ENCODE data around the gene OR6M1.
A peak's percentile ranks its signal among the peaks of the same experiment; 100 is the strongest.

The OR6M1 gene

GRCh38 chr11:123841174-123841573 lies 35.0 kb upstream of the OR6M1 start:
- H3K27ac ChIP-seq (ENCODE audit: low read depth, low read length), result no peak overlapping the region
- WGBS (ENCODE audit: extremely low coverage, insufficient coverage, insufficient read length), result no CpG with 5 or more reads among the region's 6 CpGs
- DNase-seq, result no peak

GRCh38 chr11:123839131-123839530 lies 33.0 kb upstream of the OR6M1 start:
- Histone ChIP-seq H3K4ac (ENCODE audit: low read depth, low read length) (no peak overlapping the region), H3K23ac (ENCODE audit: low read length) (no peak overlapping the region), H3K4me1 (ENCODE audit: control insufficient read depth in 1 of 2, insufficient read depth in 2 of 2, low read length in 2 of 2) (no peaks in the 10 kb centered on the region), H3K18ac (ENCODE audit: low read length) (no peak overlapping the region), H3K9me3 (ENCODE audit: insufficient read depth, low read depth, low read length) (no peaks in the 10 kb centered on the region), H2AFZ (ENCODE audit: insufficient read depth, low read length, poor library complexity) (no peak overlapping the region), H3K4me2 (ENCODE audit: low read length) (no peak overlapping the region), H4K12ac (ENCODE audit: low read depth, low read length) (no peak overlapping the region), H4K8ac (ENCODE audit: low read depth, low read length) (no peak overlapping the region), H3K27me3 (ENCODE audit: insufficient read depth, low read length) (no peaks in the 10 kb centered on the region), H3K4me3 (ENCODE audit: low read depth, low read length) (no peak overlapping the region), H4K91ac (ENCODE audit: low read depth, low read length) (no peak overlapping the region), H2BK5ac (ENCODE audit: low read depth, low read length, poor library complexity) (no peak overlapping the region), H3K14ac (ENCODE audit: low read length) (no peak overlapping the region), H2BK120ac (ENCODE audit: insufficient read depth, low read length, poor library complexity) (no peak overlapping the region), H3K9ac (ENCODE audit: low read length) (no peak overlapping the region), H3K79me1 (ENCODE audit: low read length) (no peaks in the 10 kb centered on the region), H3K79me2 (ENCODE audit: control insufficient read depth, insufficient read depth, low read length, poor library complexity) (no peaks in the 10 kb centered on the region), H3K36me3 (ENCODE audit: control insufficient read depth in 1 of 2, insufficient read depth in 2 of 2, low read length in 2 of 2) (no peaks in the 10 kb centered on the region), H2AK5ac (ENCODE audit: low read length) (no peak overlapping the region), H3K27ac (ENCODE audit: low read depth, low read length) (no peak overlapping the region), H2BK12ac (ENCODE audit: low read length) (no peak overlapping the region)
- no CpG with 5 or more reads among the region's 5 CpGs for WGBS (ENCODE audit: extremely low coverage, insufficient coverage, insufficient read length)
- DNase-seq, result no peak

More at GRCh38 chr11:123841174-123841573, 35.0 kb upstream of the OR6M1 start:
- no peaks in the 10 kb centered on the region for H3K36me3 ChIP-seq (ENCODE audit: control insufficient read depth in 1 of 2, insufficient read depth in 2 of 2, low read length in 2 of 2)
- H2BK12ac ChIP-seq (ENCODE audit: low read length), result no peak overlapping the region
- H3K79me2 ChIP-seq (ENCODE audit: control insufficient read depth, insufficient read depth, low read length, poor library complexity), result no peaks in the 10 kb centered on the region
- H2BK5ac ChIP-seq (ENCODE audit: low read depth, low read length, poor library complexity), result no peak overlapping the region
- no peak overlapping the region for H2BK120ac ChIP-seq (ENCODE audit: insufficient read depth, low read length, poor library complexity)
- no peak overlapping the region for H4K91ac ChIP-seq (ENCODE audit: low read depth, low read length)
- no peaks in the 10 kb centered on the region for H3K4me1 ChIP-seq (ENCODE audit: control insufficient read depth in 1 of 2, insufficient read depth in 2 of 2, low read length in 2 of 2)
- no peak overlapping the region for H3K4me3 ChIP-seq (ENCODE audit: low read depth, low read length)
- no peak overlapping the region for H2AK5ac ChIP-seq (ENCODE audit: low read length)
- H3K79me1 ChIP-seq (ENCODE audit: low read length), result no peaks in the 10 kb centered on the region
- no peak overlapping the region for H3K9ac ChIP-seq (ENCODE audit: low read length)
- H4K8ac ChIP-seq (ENCODE audit: low read depth, low read length), result no peak overlapping the region
- no peak overlapping the region for H3K23ac ChIP-seq (ENCODE audit: low read length)
- no peaks in the 10 kb centered on the region for H3K9me3 ChIP-seq (ENCODE audit: insufficient read depth, low read depth, low read length)
- H3K14ac ChIP-seq (ENCODE audit: low read length), result no peak overlapping the region
- H3K18ac ChIP-seq (ENCODE audit: low read length), result no peak overlapping the region
- no peaks in the 10 kb centered on the region for H3K27me3 ChIP-seq (ENCODE audit: insufficient read depth, low read length)
- H3K4me2 ChIP-seq (ENCODE audit: low read length), result no peak overlapping the region
- H3K4ac ChIP-seq (ENCODE audit: low read depth, low read length), result no peak overlapping the region
- H4K12ac ChIP-seq (ENCODE audit: low read depth, low read length), result no peak overlapping the region
- no peak overlapping the region for H2AFZ ChIP-seq (ENCODE audit: insufficient read depth, low read length, poor library complexity)

- Histone ChIP-seq H3K4me2 (ENCODE audit: low read length) (no peak overlapping the region), H2BK120ac (ENCODE audit: insufficient read depth, low read length, poor library complexity) (no peak overlapping the region), H4K91ac (ENCODE audit: low read depth, low read length) (no peak overlapping the region), H2AFZ (ENCODE audit: insufficient read depth, low read length, poor library complexity) (no peak overlapping the region), H2AK5ac (ENCODE audit: low read length) (no peak overlapping the region), H2BK5ac (ENCODE audit: low read depth, low read length, poor library complexity) (no peak overlapping the region), H3K4ac (ENCODE audit: low read depth, low read length) (no peak overlapping the region), H3K27ac (ENCODE audit: low read depth, low read length) (no peak overlapping the region), H3K14ac (ENCODE audit: low read length) (no peak overlapping the region), H3K79me2 (ENCODE audit: control insufficient read depth, insufficient read depth, low read length, poor library complexity) (no peaks in the 10 kb centered on the region), H4K12ac (ENCODE audit: low read depth, low read length) (no peak overlapping the region), H3K18ac (ENCODE audit: low read length) (no peak overlapping the region), H3K4me3 (ENCODE audit: low read depth, low read length) (no peak overlapping the region), H3K27me3 (ENCODE audit: insufficient read depth, low read length) (no peaks in the 10 kb centered on the region), H3K9me3 (ENCODE audit: insufficient read depth, low read depth, low read length) (no peaks in the 10 kb centered on the region), H3K4me1 (ENCODE audit: control insufficient read depth in 1 of 2, insufficient read depth in 2 of 2, low read length in 2 of 2) (no peaks in the 10 kb centered on the region), H3K36me3 (ENCODE audit: control insufficient read depth in 1 of 2, insufficient read depth in 2 of 2, low read length in 2 of 2) (no peaks in the 10 kb centered on the region), H4K8ac (ENCODE audit: low read depth, low read length) (no peak overlapping the region), H2BK12ac (ENCODE audit: low read length) (no peak overlapping the region), H3K23ac (ENCODE audit: low read length) (no peak overlapping the region), H3K79me1 (ENCODE audit: low read length) (no peaks in the 10 kb centered on the region), H3K9ac (ENCODE audit: low read length) (no peak overlapping the region)
- DNase-seq, result peak in 1 of 2 donors; percentile 3
- no CpG with 5 or more reads among the region's 1 CpG for WGBS (ENCODE audit: extremely low coverage, insufficient coverage, insufficient read length)
Observed at GRCh38 chr11:123838659-123839058, 32.5 kb upstream of the OR6M1 start.

GRCh38 chr11:123838199-123838598 lies 32.0 kb upstream of the OR6M1 start:
- peak in 1 of 2 donors; percentile 31 for DNase-seq
- Histone ChIP-seq H3K9ac (ENCODE audit: low read length) (no peak overlapping the region), H4K12ac (ENCODE audit: low read depth, low read length) (no peak overlapping the region), H4K91ac (ENCODE audit: low read depth, low read length) (no peak overlapping the region), H3K79me1 (ENCODE audit: low read length) (no peaks in the 10 kb centered on the region), H3K23ac (ENCODE audit: low read length) (no peak overlapping the region), H3K36me3 (ENCODE audit: control insufficient read depth in 1 of 2, insufficient read depth in 2 of 2, low read length in 2 of 2) (no peaks in the 10 kb centered on the region), H3K4me1 (ENCODE audit: control insufficient read depth in 1 of 2, insufficient read depth in 2 of 2, low read length in 2 of 2) (no peaks in the 10 kb centered on the region), H3K4me2 (ENCODE audit: low read length) (no peak overlapping the region), H2BK12ac (ENCODE audit: low read length) (no peak overlapping the region), H3K4ac (ENCODE audit: low read depth, low read length) (no peak overlapping the region), H2BK5ac (ENCODE audit: low read depth, low read length, poor library complexity) (no peak overlapping the region), H3K27ac (ENCODE audit: low read depth, low read length) (no peak overlapping the region), H3K14ac (ENCODE audit: low read length) (no peak overlapping the region), H3K79me2 (ENCODE audit: control insufficient read depth, insufficient read depth, low read length, poor library complexity) (no peaks in the 10 kb centered on the region), H2BK120ac (ENCODE audit: insufficient read depth, low read length, poor library complexity) (no peak overlapping the region), H2AFZ (ENCODE audit: insufficient read depth, low read length, poor library complexity) (no peak overlapping the region), H3K27me3 (ENCODE audit: insufficient read depth, low read length) (no peaks in the 10 kb centered on the region), H4K8ac (ENCODE audit: low read depth, low read length) (no peak overlapping the region), H3K9me3 (ENCODE audit: insufficient read depth, low read depth, low read length) (no peaks in the 10 kb centered on the region), H2AK5ac (ENCODE audit: low read length) (no peak overlapping the region), H3K18ac (ENCODE audit: low read length) (no peak overlapping the region), H3K4me3 (ENCODE audit: low read depth, low read length) (no peak overlapping the region)
- WGBS (ENCODE audit: extremely low coverage, insufficient coverage, insufficient read length), result no CpG with 5 or more reads among the region's 3 CpGs
